Gastrocnemius medialis (tissue), 4 donors: Measurements from ENCODE around the gene RBM17.

Experiments used
- CTCF ChIP-seq, 5 experiments: fragments of 450-650 bp in 3 of 5; fragments of 200-600 bp in 2 of 5; sonication (generic) in 2 of 5; IDR thresholded peaks in 4 of 5; conservative IDR thresholded peaks in 1 of 5; 1 replicate in 4 of 5; 2 replicates in 1 of 5; pipeline ENCODE4 v1.5.1; 2016 to 2019; ENCODE audit warnings: antibody characterized with exemption in 5 of 5, mild to moderate bottlenecking in 3 of 5, moderate library complexity in 3 of 5
- POLR2A ChIP-seq, 2 donors: fragments of 450-650 bp; IDR thresholded peaks; one replicate each; pipeline ENCODE4 v1.6.1; 2017; ENCODE audit warnings: antibody characterized with exemption in 2 of 2, mild to moderate bottlenecking in 2 of 2, moderate library complexity in 2 of 2

DNA sequence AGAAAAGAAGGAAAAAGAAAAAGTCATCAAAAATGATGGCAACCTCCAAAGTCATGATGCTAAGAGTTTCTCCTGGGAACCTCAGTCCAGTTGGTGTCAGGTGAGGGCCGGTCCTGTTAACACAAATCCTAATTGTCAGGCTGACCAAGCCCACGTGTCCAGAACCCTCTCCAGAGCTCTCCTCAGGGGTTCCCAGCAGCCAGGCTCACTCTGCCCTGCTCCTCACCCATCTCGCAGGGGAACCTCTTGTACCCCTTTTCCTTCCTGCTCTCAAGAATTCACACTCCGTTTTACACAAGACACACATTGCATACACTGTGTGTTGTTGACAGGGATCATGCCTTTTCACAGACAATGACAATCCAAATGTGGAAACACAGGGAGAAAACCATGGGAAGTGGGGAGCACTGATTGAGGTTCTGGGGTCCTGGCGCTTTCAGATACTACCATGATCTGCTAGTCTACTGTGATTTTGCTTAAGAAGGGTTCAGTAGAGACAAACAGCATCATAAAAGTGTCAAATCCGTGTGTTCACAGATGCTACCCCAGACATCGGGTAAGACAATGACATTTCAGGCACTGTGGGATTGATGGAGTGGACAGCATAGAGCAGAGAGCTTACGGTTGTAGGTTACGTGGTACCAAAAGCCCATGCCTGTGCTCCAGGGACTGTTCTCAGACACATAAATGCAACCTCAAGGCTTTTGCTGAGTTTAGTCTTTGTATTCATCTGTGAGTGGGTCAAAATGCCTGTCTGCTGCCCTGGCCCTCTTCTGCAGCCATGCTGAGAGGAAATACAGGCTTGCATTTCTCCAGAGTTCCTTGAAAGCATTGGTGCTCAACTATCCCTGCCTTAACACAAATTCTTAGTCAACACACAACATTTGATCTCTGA, 42.7 kb upstream of the RBM17 start:
- TF ChIP-seq CTCF (IDR thresholded peaks at IDR 0.05 in 4 of 5, conservative IDR thresholded peaks at IDR 0.05 in 1 of 5) (no peak), POLR2A (IDR thresholded peaks at IDR 0.05) (no peak)
